ENCODE measurements around the gene LMX1A. TPM values are rescaled to one million over a fixed set of nuclear protein-coding genes. Genes with fewer than 3 reads are reported as not detected.

The LMX1A gene
- total RNA-seq, 1 donor from 2014 or later: not detected

GRCh38 chr1:165259706-165260428 lies 96.6 kb downstream of the LMX1A start:
- Mint-ChIP-seq H3K27ac (ENCODE audit: unreplicated experiment) (no peak overlapping the region), H3K27me3 (ENCODE audit: unreplicated experiment) (peaks cover 2% of the 10 kb centered on the region), H3K4me3 (ENCODE audit: unreplicated experiment) (no peak overlapping the region), H3K9me3 (ENCODE audit: unreplicated experiment) (no peaks in the 10 kb centered on the region), H3K36me3 (ENCODE audit: unreplicated experiment) (no peaks in the 10 kb centered on the region), H3K4me1 (ENCODE audit: low read depth, unreplicated experiment) (peaks cover 6% of the 10 kb centered on the region)
- DNase-seq: no peak
- TF ChIP-seq, protein P1, sequence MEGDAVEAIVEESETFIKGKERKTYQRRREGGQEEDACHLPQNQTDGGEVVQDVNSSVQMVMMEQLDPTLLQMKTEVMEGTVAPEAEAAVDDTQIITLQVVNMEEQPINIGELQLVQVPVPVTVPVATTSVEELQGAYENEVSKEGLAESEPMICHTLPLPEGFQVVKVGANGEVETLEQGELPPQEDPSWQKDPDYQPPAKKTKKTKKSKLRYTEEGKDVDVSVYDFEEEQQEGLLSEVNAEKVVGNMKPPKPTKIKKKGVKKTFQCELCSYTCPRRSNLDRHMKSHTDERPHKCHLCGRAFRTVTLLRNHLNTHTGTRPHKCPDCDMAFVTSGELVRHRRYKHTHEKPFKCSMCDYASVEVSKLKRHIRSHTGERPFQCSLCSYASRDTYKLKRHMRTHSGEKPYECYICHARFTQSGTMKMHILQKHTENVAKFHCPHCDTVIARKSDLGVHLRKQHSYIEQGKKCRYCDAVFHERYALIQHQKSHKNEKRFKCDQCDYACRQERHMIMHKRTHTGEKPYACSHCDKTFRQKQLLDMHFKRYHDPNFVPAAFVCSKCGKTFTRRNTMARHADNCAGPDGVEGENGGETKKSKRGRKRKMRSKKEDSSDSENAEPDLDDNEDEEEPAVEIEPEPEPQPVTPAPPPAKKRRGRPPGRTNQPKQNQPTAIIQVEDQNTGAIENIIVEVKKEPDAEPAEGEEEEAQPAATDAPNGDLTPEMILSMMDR (IDR thresholded peaks at IDR 0.05; ENCODE audit: partially characterized antibody, unreplicated experiment): no peak

- peaks cover 2% of the 10 kb centered on the region for H3K9me3 Mint-ChIP-seq (ENCODE audit: unreplicated experiment)
- TF ChIP-seq, protein P1 (IDR thresholded peaks at IDR 0.05; ENCODE audit: partially characterized antibody, unreplicated experiment): no peak
- no peak for DNase-seq
- peaks cover 4% of the 10 kb centered on the region for H3K27me3 Mint-ChIP-seq (ENCODE audit: unreplicated experiment)
- H3K27ac Mint-ChIP-seq (ENCODE audit: unreplicated experiment): no peak overlapping the region
- H3K36me3 Mint-ChIP-seq (ENCODE audit: unreplicated experiment): no peaks in the 10 kb centered on the region
- H3K4me1 Mint-ChIP-seq (ENCODE audit: low read depth, unreplicated experiment): peaks cover 12% of the 10 kb centered on the region
- H3K4me3 Mint-ChIP-seq (ENCODE audit: unreplicated experiment): no peak overlapping the region
Measured at GRCh38 chr1:165259236-165259635, 97.3 kb downstream of the LMX1A start.

- Mint-ChIP-seq H3K36me3 (ENCODE audit: unreplicated experiment) (no peaks in the 10 kb centered on the region), H3K27ac (ENCODE audit: unreplicated experiment) (no peak overlapping the region), H3K4me3 (ENCODE audit: unreplicated experiment) (no peak overlapping the region), H3K27me3 (ENCODE audit: unreplicated experiment) (peaks cover 5% of the 10 kb centered on the region), H3K4me1 (ENCODE audit: low read depth, unreplicated experiment) (peaks cover 18% of the 10 kb centered on the region), H3K9me3 (ENCODE audit: unreplicated experiment) (peaks cover 2% of the 10 kb centered on the region)
- DNase-seq: peak; percentile 82
- TF ChIP-seq, protein P1 (IDR thresholded peaks at IDR 0.05; ENCODE audit: partially characterized antibody, unreplicated experiment): peak; percentile 93
Measured at GRCh38 chr1:165257969-165258459, 98.5 kb downstream of the LMX1A start.

GRCh38 chr1:165254896-165255625 lies 101.5 kb downstream of the LMX1A start:
- TF ChIP-seq, protein P1 (IDR thresholded peaks at IDR 0.05; ENCODE audit: partially characterized antibody, unreplicated experiment): no peak
- Mint-ChIP-seq H3K4me3 (ENCODE audit: unreplicated experiment) (peak overlapping the region; percentile 74), H3K9me3 (ENCODE audit: unreplicated experiment) (peaks cover 6% of the 10 kb centered on the region), H3K36me3 (ENCODE audit: unreplicated experiment) (no peaks in the 10 kb centered on the region), H3K27ac (ENCODE audit: unreplicated experiment) (no peak overlapping the region), H3K27me3 (ENCODE audit: unreplicated experiment) (peaks cover 5% of the 10 kb centered on the region), H3K4me1 (ENCODE audit: low read depth, unreplicated experiment) (peaks cover 18% of the 10 kb centered on the region)
- DNase-seq: no peak

DNA sequence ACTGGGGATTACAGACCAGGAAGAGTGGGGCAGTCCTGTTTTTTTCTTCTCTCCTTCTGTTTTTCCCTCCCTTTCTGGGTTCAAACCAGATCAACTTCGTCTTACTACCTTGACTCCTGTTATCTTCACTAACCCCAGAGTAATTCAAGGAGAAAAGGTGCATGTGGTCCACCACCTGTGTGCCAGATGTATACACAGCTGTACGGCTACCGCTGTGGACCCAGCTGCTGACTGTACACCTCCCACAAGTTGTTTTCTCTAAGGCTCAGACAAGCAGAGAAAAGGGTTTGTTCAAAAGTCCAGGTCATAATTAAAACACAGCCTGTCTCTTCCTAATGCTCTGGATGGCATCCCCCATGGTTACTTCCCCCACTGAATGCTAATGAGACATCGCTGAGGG lies 102.1 kb downstream of the LMX1A start:
- TF ChIP-seq, protein P1 (IDR thresholded peaks at IDR 0.05; ENCODE audit: partially characterized antibody, unreplicated experiment): no peak
- no peak for DNase-seq
- Mint-ChIP-seq H3K27ac (ENCODE audit: unreplicated experiment) (no peak overlapping the region), H3K9me3 (ENCODE audit: unreplicated experiment) (peaks cover 6% of the 10 kb centered on the region), H3K4me3 (ENCODE audit: unreplicated experiment) (peak overlapping the region; percentile 74), H3K36me3 (ENCODE audit: unreplicated experiment) (no peaks in the 10 kb centered on the region), H3K4me1 (ENCODE audit: low read depth, unreplicated experiment) (peaks cover 18% of the 10 kb centered on the region), H3K27me3 (ENCODE audit: unreplicated experiment) (peaks cover 5% of the 10 kb centered on the region)

Measured in glutamatergic neuron (in vitro differentiated cells).